Measurements from ENCODE around the gene UBL4B.

UBL4B gene

GRCh38 chr1:110085671-110086070, 26.6 kb upstream of the UBL4B start:
- no peak for DNase-seq (ENCODE audit: low read depth)

- no peak for DNase-seq (ENCODE audit: low read depth)
These were observed 25.3 kb upstream of the UBL4B start for GRCh38 chr1:110086961-110087360.

- DNase-seq (ENCODE audit: low read depth), result peak; percentile 48
These were observed 24.2 kb upstream of the UBL4B start for GRCh38 chr1:110087812-110088738.

- no peak for DNase-seq (ENCODE audit: low read depth)
These were observed 23.4 kb upstream of the UBL4B start for GRCh38 chr1:110088739-110089316.

GRCh38 chr1:110089561-110090275, 22.5 kb upstream of the UBL4B start:
- DNase-seq (ENCODE audit: low read depth), result peak; percentile 72

- DNase-seq (ENCODE audit: low read depth), result no peak
These were observed 20.9 kb upstream of the UBL4B start for GRCh38 chr1:110091381-110091780.

- no peak for DNase-seq (ENCODE audit: low read depth)
These were observed 20.5 kb upstream of the UBL4B start for GRCh38 chr1:110091791-110092190.

GRCh38 chr1:110092991-110093390, 19.3 kb upstream of the UBL4B start:
- no peak for DNase-seq (ENCODE audit: low read depth)

GRCh38 chr1:110094931-110095654, 17.1 kb upstream of the UBL4B start:
- no peak for DNase-seq (ENCODE audit: low read depth)

GRCh38 chr1:110097507-110098221, 14.6 kb upstream of the UBL4B start:
- no peak for DNase-seq (ENCODE audit: low read depth)

- no peak for DNase-seq (ENCODE audit: low read depth)
These were observed 13.8 kb upstream of the UBL4B start for GRCh38 chr1:110098222-110099026.

- no peak for DNase-seq (ENCODE audit: low read depth)
These were observed 11.9 kb upstream of the UBL4B start for GRCh38 chr1:110100335-110100734.

GRCh38 chr1:110102081-110102480, 10.2 kb upstream of the UBL4B start:
- DNase-seq (ENCODE audit: low read depth), result no peak

GRCh38 chr1:110106013-110106941, 6.0 kb upstream of the UBL4B start:
- peak; percentile 63 for DNase-seq (ENCODE audit: low read depth)

- no peak for DNase-seq (ENCODE audit: low read depth)
These were observed 4.3 kb upstream of the UBL4B start for GRCh38 chr1:110107867-110108469.

GRCh38 chr1:110111081-110111480, 1.2 kb upstream of the UBL4B start:
- no peak for DNase-seq (ENCODE audit: low read depth)

GRCh38 chr1:110112656-110113055, 413 bp downstream of the UBL4B start:
- no peak for DNase-seq (ENCODE audit: low read depth)

GRCh38 chr1:110113551-110113950, 1.3 kb downstream of the UBL4B start:
- DNase-seq (ENCODE audit: low read depth), result no peak

- no peak for DNase-seq (ENCODE audit: low read depth)
These were observed 1.9 kb downstream of the UBL4B start for GRCh38 chr1:110114173-110114572.
